ENCODE results near the gene PTPRS. TPM values are rescaled to one million over a fixed set of nuclear protein-coding genes. Genes with fewer than 3 reads are reported as not detected.

The PTPRS gene
- total RNA-seq, 1 experiment from 2014 or later, result 215 TPM

DNA sequence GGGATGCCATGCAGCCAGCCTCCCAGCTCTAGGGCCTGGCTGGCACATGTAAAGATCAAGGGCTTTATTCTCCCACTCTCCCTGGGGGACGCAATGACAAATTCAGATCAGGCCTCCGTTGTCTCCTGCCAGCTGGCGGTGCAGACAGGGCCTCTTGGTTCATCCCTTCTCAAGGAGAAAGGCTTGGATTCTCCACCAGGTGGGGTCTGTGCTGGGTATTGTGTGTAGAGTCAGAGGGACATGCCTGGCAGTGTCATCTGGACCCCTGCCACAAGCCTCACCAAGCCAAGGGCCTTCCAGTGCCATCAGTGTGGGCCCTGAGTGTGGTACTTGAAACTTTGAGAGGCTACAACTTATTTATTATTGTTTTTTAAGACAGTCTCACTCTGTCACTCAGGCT, 8.4 kb upstream of the PTPRS start:
- Histone ChIP-seq H3K36me3 (ENCODE audit: insufficient read depth, low read length, poor library complexity, severe bottlenecking) (no peaks in the 10 kb centered on the region), H3K4me1 (ENCODE audit: insufficient read depth, low read length, poor library complexity, severe bottlenecking) (no peaks in the 10 kb centered on the region), H3K9me3 (ENCODE audit: low read depth, low read length, poor library complexity, severe bottlenecking) (no peaks in the 10 kb centered on the region), H3K4me3 (ENCODE audit: low read depth, low read length, poor library complexity, severe bottlenecking) (no peak overlapping the region), H3K27me3 (replicated peaks; ENCODE audit: insufficient read depth, low read depth, low read length, poor library complexity) (no peaks in the 10 kb centered on the region), H3K27ac (ENCODE audit: low read depth, low read length, poor library complexity, severe bottlenecking) (no peak overlapping the region)
- DNase-seq (ENCODE audit: low spot score), result peak; percentile 63
- ChIA-PET CTCF (no interaction called here), POLR2A (ENCODE audit: low non-redundant PET) (no interaction called here)
- BruUV-seq (replicated peaks), result no TSS peak
- intact Hi-C loops (cut with micrococcal nuclease; ENCODE audit: unreplicated experiment), result no loop called here
- no peak for TF ChIP-seq EZH2 (IDR thresholded peaks at IDR 0.05; ENCODE audit: borderline replicate concordance, low read depth, low read length, poor library complexity, severe bottlenecking)
- TF ChIP-seq, protein P1, sequence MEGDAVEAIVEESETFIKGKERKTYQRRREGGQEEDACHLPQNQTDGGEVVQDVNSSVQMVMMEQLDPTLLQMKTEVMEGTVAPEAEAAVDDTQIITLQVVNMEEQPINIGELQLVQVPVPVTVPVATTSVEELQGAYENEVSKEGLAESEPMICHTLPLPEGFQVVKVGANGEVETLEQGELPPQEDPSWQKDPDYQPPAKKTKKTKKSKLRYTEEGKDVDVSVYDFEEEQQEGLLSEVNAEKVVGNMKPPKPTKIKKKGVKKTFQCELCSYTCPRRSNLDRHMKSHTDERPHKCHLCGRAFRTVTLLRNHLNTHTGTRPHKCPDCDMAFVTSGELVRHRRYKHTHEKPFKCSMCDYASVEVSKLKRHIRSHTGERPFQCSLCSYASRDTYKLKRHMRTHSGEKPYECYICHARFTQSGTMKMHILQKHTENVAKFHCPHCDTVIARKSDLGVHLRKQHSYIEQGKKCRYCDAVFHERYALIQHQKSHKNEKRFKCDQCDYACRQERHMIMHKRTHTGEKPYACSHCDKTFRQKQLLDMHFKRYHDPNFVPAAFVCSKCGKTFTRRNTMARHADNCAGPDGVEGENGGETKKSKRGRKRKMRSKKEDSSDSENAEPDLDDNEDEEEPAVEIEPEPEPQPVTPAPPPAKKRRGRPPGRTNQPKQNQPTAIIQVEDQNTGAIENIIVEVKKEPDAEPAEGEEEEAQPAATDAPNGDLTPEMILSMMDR (conservative IDR thresholded peaks at IDR 0.05; ENCODE audit: low read depth, low read length), result 0 out of 2 replicates have a peak, but pooled peaks have one; percentile 28

DNA sequence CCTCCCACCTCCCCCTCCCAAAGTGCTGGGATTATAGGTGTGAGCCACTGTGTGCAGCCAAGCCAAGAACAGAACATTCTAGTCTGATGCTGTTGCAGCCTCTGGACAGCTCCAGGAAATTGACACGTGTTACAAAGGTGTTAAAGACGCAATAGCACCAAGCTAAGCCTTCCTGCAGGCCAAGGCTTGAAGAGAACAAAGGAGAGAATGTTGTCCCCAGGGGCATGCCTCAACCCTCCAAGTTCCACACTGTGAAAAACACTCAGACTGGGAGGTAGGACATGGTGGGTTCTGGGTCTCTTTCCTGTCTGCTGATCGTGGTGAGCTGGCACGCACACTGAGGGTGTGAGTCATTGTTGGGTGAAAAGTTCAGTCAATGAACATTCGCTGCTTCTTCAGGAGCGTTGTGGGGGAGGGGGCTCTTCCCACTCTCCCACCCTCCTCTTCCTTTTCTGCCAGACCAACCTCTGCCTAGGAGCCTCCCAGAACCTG, 5.3 kb upstream of the PTPRS start:
- H3K27ac ChIP-seq (ENCODE audit: low read depth, low read length, poor library complexity, severe bottlenecking), result no peak overlapping the region
- ChIA-PET POLR2A (ENCODE audit: low non-redundant PET) (interaction anchor here (0.6 kb wide), 1 partner anchor 250 kb away, joined by 14 read pairs; no protein-coding TSS in a partner anchor), CTCF (interaction anchor here (0.8 kb wide), 1 partner anchor 298 kb away, joined by 4 read pairs; no protein-coding TSS in a partner anchor)

DNA sequence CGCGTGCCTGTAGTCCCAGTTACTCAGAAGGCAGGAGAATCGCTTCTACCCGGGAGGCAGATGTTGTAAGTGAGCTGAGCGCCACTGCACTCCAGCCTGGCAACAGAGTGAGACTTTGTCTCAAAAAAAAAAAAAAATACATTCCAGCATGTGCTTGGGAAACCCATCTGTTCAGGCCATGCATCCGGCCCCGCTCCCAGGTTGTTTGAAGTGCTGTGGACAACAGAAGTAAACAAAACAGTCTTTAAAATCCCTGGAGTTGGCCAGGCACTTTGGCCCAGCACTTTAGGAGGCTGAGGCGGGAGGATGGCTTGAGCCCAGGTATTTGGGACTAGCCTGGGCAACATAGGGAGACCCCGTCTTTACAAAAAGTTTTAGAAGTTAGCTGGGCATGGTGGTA, 3.2 kb upstream of the PTPRS start:
- DNase-seq (ENCODE audit: low spot score), result no peak
- POLR2A ChIA-PET (ENCODE audit: low non-redundant PET), result no interaction called here

More for the DNA sequence above, 5.3 kb upstream of the PTPRS start:
- Histone ChIP-seq H3K36me3 (ENCODE audit: insufficient read depth, low read length, poor library complexity, severe bottlenecking) (no peaks in the 10 kb centered on the region), H3K27me3 (replicated peaks; ENCODE audit: insufficient read depth, low read depth, low read length, poor library complexity) (no peaks in the 10 kb centered on the region), H3K4me1 (ENCODE audit: insufficient read depth, low read length, poor library complexity, severe bottlenecking) (no peaks in the 10 kb centered on the region), H3K9me3 (ENCODE audit: low read depth, low read length, poor library complexity, severe bottlenecking) (no peaks in the 10 kb centered on the region), H3K4me3 (ENCODE audit: low read depth, low read length, poor library complexity, severe bottlenecking) (no peak overlapping the region)
- DNase-seq (ENCODE audit: low spot score), result peak; percentile 44
- BruUV-seq (replicated peaks), result no TSS peak
- intact Hi-C loops (cut with micrococcal nuclease; ENCODE audit: unreplicated experiment), result no loop called here
- TF ChIP-seq, protein P1 (conservative IDR thresholded peaks at IDR 0.05; ENCODE audit: low read depth, low read length), result no peak
- TF ChIP-seq EZH2 (IDR thresholded peaks at IDR 0.05; ENCODE audit: borderline replicate concordance, low read depth, low read length, poor library complexity, severe bottlenecking), result no peak

More for the DNA sequence above, 3.2 kb upstream of the PTPRS start:
- peaks cover 3% of the 10 kb centered on the region for H3K4me1 ChIP-seq (ENCODE audit: insufficient read depth, low read length, poor library complexity, severe bottlenecking)
- H3K27ac ChIP-seq (ENCODE audit: low read depth, low read length, poor library complexity, severe bottlenecking), result no peak overlapping the region
- H3K4me3 ChIP-seq (ENCODE audit: low read depth, low read length, poor library complexity, severe bottlenecking), result no peak overlapping the region
- no TSS peak for BruUV-seq (replicated peaks)
- intact Hi-C loops (cut with micrococcal nuclease; ENCODE audit: unreplicated experiment), result no loop called here
- no peaks in the 10 kb centered on the region for H3K27me3 ChIP-seq (replicated peaks; ENCODE audit: insufficient read depth, low read depth, low read length, poor library complexity)
- no peak for TF ChIP-seq EZH2 (IDR thresholded peaks at IDR 0.05; ENCODE audit: borderline replicate concordance, low read depth, low read length, poor library complexity, severe bottlenecking)
- TF ChIP-seq, protein P1 (conservative IDR thresholded peaks at IDR 0.05; ENCODE audit: low read depth, low read length), result no peak
- CTCF ChIA-PET, result no interaction called here
- no peaks in the 10 kb centered on the region for H3K9me3 ChIP-seq (ENCODE audit: low read depth, low read length, poor library complexity, severe bottlenecking)
- no peaks in the 10 kb centered on the region for H3K36me3 ChIP-seq (ENCODE audit: insufficient read depth, low read length, poor library complexity, severe bottlenecking)

Measured in A673 (cell line).